Fibroblast of skin of right biceps (primary cell): ENCODE results near the gene PM20D1.

Source experiments
- DNase-seq: peaks from one replicate; pipeline ENCODE4 v3.0.0-alpha.2; 2013

Gene PM20D1

DNA sequence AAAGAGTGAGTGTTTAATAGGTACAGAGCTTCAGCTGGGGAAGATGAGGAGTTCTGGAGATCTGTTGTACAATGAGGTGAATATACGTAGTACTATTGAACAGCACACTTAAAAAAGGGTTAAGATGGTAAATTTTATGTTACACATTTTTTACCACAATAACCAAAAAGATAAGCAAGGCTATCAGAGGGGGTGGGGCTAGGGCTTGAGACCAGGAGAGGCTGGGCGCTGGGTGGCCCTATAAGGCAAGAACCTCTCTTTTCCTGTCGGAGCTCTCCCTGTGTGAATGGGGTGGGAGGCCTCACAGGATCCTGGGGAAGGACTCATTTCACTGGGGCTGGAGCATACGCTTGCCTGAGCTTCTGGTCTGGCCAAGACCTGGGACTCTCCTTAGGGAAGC is 45.9 kb downstream of the PM20D1 start:
- no peak for DNase-seq

DNA sequence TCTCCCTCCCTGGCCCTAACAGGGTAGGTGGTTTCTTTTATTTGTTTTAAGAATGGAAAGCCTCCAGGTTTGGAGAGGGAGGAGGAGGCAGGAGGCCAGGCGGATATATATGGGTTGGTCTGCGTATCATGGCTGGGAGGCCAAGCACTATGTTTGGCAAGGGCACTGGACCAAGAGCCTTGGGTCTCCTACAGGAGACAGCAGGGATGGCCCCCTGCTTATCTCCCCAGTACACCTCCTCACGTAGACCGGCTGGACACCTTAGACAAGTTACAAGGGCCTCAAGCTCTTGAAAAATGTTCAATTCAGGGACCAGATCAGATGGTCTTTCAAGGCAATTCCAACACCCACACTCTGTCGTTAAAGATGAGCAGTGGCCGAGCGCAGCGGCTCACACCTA is 47.9 kb downstream of the PM20D1 start:
- no peak for DNase-seq

DNA sequence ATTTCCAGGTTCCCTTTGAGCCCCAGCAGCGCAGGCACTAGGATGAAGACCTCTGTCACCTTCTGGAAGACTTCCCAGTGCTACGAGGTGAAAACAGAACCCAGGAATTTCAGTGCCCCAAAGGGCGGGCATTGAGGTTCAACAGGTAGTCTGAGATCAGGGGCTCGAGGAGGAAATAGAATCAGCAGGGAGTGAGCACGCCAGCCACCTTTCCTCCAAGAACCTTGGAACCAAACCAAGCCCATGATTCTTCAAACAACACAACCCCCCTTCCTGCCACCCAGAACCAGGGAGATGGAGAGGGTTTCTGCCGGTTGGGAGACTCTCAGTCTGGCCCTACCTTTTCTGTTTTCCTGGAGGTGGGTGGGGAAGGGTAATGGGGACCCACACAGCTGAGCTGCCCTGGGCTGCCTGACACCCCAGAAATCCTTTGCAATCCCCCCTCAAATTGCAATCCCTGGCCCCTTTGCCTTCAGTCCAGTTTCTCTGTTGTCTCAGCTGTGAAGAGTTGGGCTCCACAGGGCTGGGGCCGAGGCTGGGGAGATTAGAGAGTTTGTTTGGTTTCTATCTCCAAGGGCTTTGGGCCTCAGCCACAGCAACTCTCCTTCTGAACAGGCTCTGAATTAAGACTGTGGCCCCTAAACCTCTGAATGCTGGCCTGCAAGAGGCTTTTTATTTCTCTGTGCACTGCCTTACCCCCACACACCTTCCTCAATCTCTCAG is 48.8 kb downstream of the PM20D1 start:
- no peak for DNase-seq

DNA sequence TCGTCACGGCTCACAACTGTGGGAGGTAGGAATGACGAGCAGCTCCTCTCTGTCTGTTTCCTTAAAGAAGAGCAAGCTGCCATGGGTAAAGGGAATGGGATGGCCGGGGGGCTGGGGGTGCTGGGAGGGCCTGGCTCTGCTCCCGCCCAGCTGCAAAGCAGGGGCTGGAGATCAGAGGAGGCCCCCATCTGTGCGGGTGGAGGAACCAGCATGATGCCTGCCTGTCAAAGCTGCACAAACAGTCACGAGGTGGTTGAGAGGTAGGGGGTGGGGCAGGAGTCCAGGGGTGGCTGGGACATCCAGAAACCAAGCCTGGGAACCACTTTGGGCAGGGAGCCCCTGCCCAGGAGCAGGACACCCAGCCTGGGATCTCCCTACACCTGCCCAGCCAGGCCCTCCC is 49.5 kb downstream of the PM20D1 start:
- no peak for DNase-seq

DNA sequence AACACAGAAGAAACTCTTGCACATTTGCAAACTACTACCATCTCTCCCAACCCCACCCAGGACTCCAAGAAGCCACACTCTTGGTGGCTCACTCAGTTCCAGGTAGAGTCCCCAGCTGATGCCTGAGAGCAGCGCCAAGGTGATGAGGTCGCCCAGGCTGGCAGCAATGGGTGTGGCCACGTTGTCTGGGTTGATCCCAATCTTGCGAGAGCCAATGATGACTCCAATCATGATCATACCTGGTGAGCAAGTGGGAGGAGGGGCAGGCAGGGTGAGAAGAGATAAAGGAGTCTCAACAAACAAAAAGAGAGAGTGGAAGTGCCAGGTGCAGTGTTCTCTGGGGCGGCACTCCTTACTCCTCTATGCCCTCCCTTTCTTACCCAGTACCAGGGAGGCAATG is 51.4 kb downstream of the PM20D1 start:
- DNase-seq, result no peak

DNA sequence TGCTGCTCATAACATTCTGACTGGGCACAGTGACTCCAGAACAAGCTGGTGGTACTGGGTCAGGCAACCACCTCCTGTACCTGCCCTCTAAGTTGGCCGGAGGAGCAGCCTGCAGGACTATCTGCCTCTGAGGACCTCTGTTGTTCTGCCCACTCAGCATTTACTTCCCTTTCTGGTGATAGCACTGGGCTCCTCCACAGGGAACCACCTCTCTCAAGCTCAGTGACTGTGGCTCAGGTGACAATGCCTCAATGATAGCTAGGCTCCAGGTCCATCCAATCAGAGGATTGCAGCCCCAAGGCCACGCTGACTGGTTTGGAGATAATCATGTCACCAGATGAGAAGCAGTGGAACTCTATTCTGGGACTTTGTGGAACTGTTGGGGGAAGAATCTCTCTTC is 52.8 kb downstream of the PM20D1 start:
- no peak for DNase-seq

DNA sequence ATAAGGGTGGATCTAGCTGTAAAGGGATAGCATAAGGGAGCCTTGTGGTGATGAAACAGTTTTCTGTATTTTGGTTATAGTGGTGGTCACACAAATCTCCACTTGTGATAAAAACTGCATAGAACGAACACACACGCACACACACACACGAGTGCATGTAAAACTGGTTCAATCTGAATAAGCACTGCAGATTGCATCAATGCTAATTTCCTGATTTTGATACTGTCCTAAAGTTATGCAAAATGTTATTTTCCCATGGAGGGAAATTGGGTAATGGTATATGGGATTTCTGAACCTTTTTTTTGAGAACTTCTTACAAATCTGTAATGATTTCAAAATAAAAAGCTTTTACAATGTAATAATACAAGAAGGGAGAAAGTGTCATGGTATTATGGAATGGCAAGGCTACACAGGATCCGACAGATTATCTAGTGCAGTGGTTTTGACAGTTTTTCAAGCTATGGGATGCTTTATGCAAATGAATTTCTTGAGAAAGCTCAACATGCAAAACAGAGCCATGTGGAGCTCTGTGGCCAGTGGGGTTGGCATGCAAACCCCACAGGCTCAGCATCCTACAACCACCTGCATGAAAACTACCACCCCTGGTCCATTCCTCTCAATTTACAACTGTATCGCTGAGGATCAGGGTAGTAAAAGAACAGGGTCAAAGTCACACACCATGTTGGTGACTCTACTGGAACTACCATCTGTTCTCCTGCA is 55.8 kb downstream of the PM20D1 start:
- no peak for DNase-seq

DNA sequence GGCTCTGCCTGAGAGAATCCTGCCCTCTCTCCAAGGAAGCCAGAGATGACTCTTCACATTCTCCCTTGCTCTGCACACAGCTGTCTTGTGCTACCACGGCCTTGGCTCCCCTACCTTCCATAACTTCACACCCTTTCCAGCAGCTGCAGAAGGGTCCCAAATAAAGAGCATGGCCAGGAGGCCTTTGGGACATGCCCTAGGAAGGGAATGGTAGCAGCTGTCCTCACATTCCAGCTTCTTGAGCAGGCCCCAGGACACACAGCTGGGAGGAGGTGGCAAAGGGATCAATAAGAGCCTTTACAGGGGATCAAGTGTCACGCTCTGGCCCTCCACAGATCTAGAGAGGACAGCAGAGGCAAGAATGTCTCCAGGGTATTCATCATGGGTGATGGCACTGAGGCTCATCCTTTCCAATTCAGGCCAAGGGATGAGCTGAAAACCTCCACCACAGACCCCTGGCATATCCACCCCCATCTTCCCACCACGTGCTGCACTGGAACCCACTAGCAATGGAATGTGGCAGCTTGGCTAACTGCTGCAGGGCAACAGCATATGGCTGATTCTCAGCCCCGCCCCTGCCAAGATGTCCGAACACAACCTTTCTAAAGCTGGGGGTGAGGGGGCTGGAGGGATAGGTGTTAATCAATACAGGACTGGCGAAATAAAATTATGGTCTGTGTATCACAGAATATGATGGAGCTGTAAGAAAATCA is 56.8 kb downstream of the PM20D1 start:
- no peak for DNase-seq

DNA sequence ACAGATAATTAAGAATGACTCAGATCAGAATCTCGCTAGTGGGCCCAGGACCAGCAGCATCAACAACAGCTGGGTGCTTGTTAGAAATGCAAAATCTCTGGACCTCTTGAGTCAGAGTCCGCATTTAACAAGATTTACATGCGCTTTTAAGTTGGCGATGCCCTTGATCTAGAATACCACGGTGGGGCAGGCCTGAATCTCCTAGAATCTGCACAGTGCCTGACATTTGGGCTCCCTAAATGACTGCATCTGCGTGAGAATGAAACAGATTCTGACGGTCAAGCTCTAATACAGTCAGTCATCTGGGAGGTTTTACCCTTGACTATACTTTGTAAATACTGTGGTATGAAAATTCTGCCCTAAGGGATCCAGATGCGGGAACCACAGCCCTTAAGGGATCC is 57.5 kb downstream of the PM20D1 start:
- DNase-seq, result no peak

DNA sequence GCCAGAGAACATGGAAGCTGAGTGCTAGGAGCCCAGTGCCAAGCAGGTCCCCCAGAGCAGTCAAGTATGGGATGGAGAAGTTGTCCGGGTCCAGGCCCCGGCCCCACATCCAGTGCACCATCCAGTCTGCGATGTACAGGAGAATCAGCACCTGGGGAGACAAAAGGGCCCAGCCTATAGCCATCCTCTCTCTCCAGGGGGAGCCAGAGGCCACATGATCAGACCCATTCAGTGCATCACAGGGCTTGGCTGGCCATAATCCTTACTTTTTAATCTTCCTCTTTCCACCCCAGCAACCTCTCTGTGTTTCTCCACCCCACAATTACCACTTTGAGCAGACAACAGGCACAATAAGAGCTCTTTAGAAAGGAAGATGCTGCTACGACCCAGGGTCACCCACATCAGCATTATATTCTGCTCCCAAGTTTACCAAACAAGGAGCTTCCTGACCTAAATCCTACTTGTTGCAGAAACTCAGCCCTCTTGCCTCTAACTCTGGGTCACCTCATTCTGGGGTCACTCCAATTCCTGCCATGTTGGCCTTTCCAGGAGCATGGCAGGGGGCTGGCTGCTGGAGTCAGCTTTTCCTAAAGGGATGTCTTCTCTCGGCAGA is 58.3 kb downstream of the PM20D1 start:
- peak; percentile 50 for DNase-seq

DNA sequence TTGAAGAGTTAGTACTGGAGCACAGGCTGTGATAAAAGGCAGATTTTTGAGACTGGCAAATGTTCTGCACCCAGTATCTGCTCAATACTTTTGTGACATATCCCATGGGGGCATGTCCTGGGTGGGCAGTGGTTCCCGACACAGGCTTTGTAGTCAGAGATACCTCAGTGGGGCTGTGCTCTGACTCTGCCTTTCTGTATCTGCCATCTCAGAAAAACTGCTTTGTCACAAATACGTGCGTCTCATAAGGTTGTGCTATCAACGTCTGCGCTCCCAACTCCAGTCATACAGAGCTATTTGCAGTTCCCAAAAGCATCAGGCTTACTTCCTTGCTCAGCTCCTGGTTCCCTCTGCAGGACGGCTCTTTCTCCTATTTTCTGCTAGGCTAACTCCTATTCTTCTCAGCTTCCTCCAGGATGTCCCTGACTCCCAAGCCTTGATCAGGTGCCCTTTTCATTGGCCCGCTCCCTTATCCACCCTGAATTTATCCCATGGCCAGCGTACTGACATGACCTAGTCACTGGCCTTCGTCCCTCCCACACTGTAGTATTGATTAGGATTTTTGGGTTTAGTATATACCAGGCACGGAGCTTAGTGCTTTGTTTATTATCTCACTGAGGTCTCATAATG is 62.5 kb downstream of the PM20D1 start:
- no peak for DNase-seq

DNA sequence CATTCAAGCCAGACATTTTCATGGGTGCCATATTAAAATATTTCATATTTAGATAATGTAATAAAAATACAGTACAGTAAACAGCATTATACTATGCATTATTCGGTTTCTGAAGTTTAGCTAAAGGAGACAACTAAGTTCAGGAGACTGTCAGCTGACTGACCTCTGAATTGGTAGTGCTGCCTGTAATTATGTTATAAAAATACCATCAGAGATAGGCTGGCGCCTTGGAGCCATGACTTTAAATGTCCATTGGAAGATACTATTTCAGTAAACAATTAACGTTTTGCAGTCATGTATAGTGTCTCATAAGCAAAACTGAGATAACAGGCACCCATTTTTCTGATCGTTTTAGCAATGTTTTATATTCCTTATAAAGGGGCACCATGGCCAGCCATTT is 63.3 kb downstream of the PM20D1 start:
- DNase-seq, result no peak

DNA sequence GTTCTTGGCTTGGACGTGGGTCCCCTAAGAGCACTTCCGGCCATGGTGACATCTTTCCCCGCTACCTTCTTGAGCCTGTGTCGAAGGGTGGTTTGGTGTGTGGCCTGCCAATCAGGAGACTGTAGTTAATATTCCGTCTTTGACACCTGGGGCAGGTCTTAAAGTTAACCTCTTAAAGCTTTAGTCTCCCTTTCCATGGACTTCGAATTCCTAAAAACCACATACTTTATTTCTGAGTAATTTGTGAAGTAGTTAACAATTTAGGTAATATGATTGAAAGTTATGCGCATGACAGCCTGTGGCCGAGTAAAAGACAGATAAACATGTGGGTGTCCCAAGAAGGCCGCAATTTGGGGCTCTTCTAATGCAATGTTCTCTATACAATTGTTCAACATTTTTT is 64.5 kb downstream of the PM20D1 start:
- no peak for DNase-seq

DNA sequence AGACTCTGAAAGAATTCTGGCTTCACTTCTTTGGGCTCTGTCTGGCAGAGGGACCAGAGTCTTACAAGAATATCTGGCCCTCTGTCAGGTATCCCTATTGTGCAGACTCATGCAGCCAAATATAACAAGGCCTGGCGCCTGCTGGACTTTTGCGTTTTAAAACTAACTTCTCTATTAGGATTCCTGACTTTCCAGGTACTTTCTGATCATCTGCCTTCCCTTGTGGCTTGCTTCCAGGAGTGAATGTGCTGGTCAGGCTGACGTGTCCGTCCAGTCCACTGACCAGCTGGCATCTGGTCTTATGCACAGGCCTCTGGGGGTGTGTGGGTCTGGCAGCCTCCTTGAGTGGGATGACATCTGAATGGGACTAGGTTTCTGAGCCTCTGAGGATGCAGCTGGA is 66.0 kb downstream of the PM20D1 start:
- DNase-seq, result no peak

DNA sequence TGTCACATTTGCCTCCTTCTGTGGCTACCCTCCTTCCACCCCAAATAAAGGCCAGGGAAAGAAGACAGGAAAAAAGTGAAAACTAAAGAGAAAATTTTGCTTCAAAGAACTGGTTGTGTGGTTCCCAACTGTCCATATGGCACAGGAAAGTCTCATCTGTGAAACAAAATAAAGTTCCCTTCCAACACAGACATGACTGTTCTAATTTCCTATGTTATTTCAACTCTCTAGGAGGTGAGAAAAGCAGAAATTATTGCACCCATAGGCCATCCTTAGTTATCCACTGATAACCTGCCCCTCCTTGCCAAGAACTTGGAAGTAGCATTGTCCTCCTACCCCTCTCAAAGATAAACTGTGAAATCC is 66.5 kb downstream of the PM20D1 start:
- no peak for DNase-seq

DNA sequence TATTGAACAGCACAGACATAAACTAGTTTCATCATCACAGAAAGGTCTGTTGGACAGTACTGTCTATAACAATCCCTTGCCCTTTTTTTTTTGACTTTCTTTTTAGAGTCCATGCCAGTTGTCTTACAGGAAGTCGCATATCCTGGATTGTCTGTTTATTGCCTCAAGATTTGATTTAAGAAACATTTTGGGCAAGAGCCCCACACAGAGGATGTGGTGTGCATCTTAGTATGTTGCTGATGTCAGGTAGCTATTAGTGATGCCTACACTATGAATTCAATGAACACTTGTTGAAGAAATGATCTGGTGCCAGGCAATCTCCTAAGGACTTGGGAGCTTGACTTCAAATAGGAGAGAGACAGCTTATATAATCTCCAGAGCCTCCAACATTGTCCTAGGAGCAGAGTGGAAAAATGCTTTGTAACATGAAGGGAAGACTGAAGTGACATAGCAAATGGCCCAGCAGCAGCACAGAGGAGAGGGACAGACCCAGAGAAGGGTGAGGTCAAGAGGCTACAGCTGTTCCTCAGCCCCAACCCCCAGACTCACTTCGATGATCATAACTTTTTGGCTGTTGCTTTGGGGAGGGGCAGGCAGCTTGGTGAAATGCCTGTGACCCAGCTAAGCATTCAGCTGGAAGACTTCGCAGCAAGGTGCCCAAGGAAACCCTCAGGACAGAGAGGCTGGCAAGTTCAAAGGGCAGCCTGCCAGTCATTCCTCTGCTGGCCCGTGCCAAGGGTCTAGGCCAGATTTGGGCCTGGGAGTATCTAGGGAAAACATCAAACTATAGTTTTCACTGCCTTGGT is 67.1 kb downstream of the PM20D1 start:
- DNase-seq, result no peak

DNA sequence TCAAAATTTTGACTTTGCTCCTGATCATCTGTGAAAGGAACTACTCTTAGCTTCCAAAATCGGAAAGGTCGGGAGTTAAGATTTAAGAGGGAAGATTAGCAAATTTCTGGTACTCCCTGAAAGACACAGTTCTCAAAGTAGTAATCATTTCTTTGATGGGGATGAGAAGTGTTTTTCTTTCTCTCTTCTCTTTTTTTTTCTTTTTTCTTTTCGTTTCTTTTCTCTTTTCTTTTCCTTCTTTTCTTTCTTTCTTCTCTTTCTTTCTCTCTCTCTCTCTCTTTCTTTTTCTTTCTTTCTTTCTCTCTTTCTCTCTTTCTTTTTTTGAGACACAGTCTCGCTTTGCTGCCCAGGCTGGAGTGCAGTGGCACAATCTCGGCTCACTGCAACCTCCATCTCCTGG is 69.6 kb downstream of the PM20D1 start:
- no peak for DNase-seq
